Panc1 (cell line): ENCODE results near the gene BBIP1. TPM values are rescaled to one million over a fixed set of nuclear protein-coding genes. Genes with fewer than 3 reads are reported as not detected.

Experiments used
- ATAC-seq: fragments of 200-7000 bp; cut with Tn5 transposase; 2 replicates; pipeline ENCODE4 v1.9.1; 2020; ENCODE audit warnings: mild to moderate bottlenecking, moderate library complexity
- BruUV-seq: library from RNA; stranded (reverse); fragments of 400-500 nt; replicated peaks from 2 replicates; lab custom pipeline; 2021; lab: Mats Ljungman, UMichigan
- CTCF ChIA-PET: fragments of 300-600 bp; sonication (Branson Sonifier 250); formaldehyde crosslinking; loops from one replicate; lab custom pipeline; 2022; ENCODE audit warnings: antibody characterized with exemption; lab: Charles Lee
- POLR2A ChIA-PET: fragments of 300-600 bp; sonication (Branson Sonifier 250); formaldehyde crosslinking; loops from one replicate; lab custom pipeline; 2022; ENCODE audit warnings: antibody characterized with exemption; lab: Charles Lee
- DNase-seq: peaks from one replicate; pipeline ENCODE4 v3.0.0-alpha.2; 2010; ENCODE audit warnings: low read depth, low spot score
- H3K27ac ChIP-seq: 2 replicates; pipeline ENCODE4 v1.5.1; 2011; ENCODE audit warnings: mild to moderate bottlenecking, low read length, inconsistent platforms
- H3K27me3 ChIP-seq: fragments of 200-500 bp; sonication (Bioruptor generic); 2 replicates; pipeline ENCODE4 v1.6.0; 2014; ENCODE audit warnings: low read length, inconsistent platforms; ENCODE audit not compliant: control insufficient read depth, insufficient read depth
- H3K36me3 ChIP-seq: fragments of 200-500 bp; sonication (Bioruptor generic); 2 replicates; pipeline ENCODE4 v1.5.1; 2014; ENCODE audit warnings: inconsistent platforms, mild to moderate bottlenecking, low read length, moderate library complexity; ENCODE audit not compliant: control insufficient read depth, insufficient read depth
- H3K4me1 ChIP-seq: 2 replicates; pipeline ENCODE4 v1.5.1; 2011; ENCODE audit warnings: inconsistent platforms, mild to moderate bottlenecking, low read length, moderate library complexity; ENCODE audit not compliant: control insufficient read depth, insufficient read depth
- H3K4me3 ChIP-seq, 2 experiments: 2 replicates each; pipeline ENCODE4 v1.5.1; 2011 to 2012; ENCODE audit warnings: low read depth in 2 of 2, low read length in 2 of 2, mild to moderate bottlenecking in 2 of 2, inconsistent platforms in 1 of 2, moderate library complexity in 1 of 2
- H3K9me3 ChIP-seq: fragments of 200-500 bp; sonication (Bioruptor generic); 2 replicates; pipeline ENCODE4 v1.5.1; 2014; ENCODE audit warnings: low read depth, mild to moderate bottlenecking, inconsistent platforms, low read length, moderate library complexity; ENCODE audit not compliant: control insufficient read depth, insufficient read depth
- CTCF ChIP-seq: fragments of 450-650 bp; IDR thresholded peaks from 2 replicates; pipeline ENCODE4 v1.5.1; 2017; ENCODE audit warnings: mild to moderate bottlenecking
- POLR2AphosphoS5 ChIP-seq: IDR thresholded peaks from 2 replicates; pipeline ENCODE4 v1.6.1; 2012; ENCODE audit warnings: mild to moderate bottlenecking, low read depth, low read length, moderate library complexity
- REST ChIP-seq, 2 experiments: IDR thresholded peaks; 2 replicates each; pipeline ENCODE4 v1.6.1; 2011 to 2012; ENCODE audit warnings: low read depth in 2 of 2, control low read depth in 1 of 2, low read length in 1 of 2, mild to moderate bottlenecking in 1 of 2, moderate library complexity in 1 of 2; ENCODE audit not compliant: insufficient read depth in 1 of 2
- SIN3A ChIP-seq: IDR thresholded peaks from 2 replicates; pipeline ENCODE4 v1.6.1; 2012; ENCODE audit warnings: low read depth, mild to moderate bottlenecking, low read length, moderate library complexity, borderline replicate concordance; ENCODE audit not compliant: insufficient read depth
- TCF7L2 ChIP-seq: IDR thresholded peaks from 2 replicates; pipeline ENCODE4 v1.6.1; 2011; ENCODE audit warnings: mild to moderate bottlenecking, low read depth, low read length, inconsistent platforms
- in situ Hi-C: cut with HindIII; loops from 2 replicates; pipeline ENCODE4 v1.10.0; 2016; ENCODE audit warnings: low sequenced_read_pairs, low pct_unique_long_range_greater_than_20kb
- intact Hi-C: fragments of 100-400 bp; cut with micrococcal nuclease; formaldehyde crosslinking; loops from one replicate; pipeline ENCODE4 v1.10.0; 2022; ENCODE audit not compliant: unreplicated experiment
- total RNA-seq: library from RNA; stranded (reverse); gene quantifications from one replicate; pipeline ENCODE4 v1.2.1, GENCODE V29; 2021; ENCODE audit not compliant: unreplicated experiment

BBIP1 gene
- total RNA-seq, 1 experiment from 2014 or later = 55.2 TPM

- CTCF ChIA-PET = no interaction called here
- H3K4me3 ChIP-seq = no peak overlapping the region
- TF ChIP-seq CTCF = no peak
- no peak for TF ChIP-seq POLR2AphosphoS5
- no peak for TF ChIP-seq SIN3A
- TF ChIP-seq TCF7L2 = no peak
- TF ChIP-seq REST (IDR thresholded peaks at IDR 0.05; ENCODE audit: insufficient read depth in 1 of 2, low read depth in 2 of 2, low read length in 1 of 2) = no peak
- BruUV-seq = no TSS peak
- POLR2A ChIA-PET = interaction anchor here (2.0 kb wide), 1 partner anchor 18 kb away, joined by 7 read pairs; the partner anchor contains the start of genes BBIP1 and SHOC2
- ATAC-seq (no peak), DNase-seq (no peak)
- H3K9me3 ChIP-seq = no peaks in the 10 kb centered on the region
- no peaks in the 10 kb centered on the region for H3K36me3 ChIP-seq
- H3K27me3 ChIP-seq = no peaks in the 10 kb centered on the region
- intact Hi-C loops = no loop called here
- in situ Hi-C loops = no loop called here
- H3K4me1 ChIP-seq = peaks cover 11% of the 10 kb centered on the region; the same call in 1 of the 2 replicates
- H3K27ac ChIP-seq = no peak overlapping the region
Observed at GRCh38 chr10:110936757-110937156, 17.8 kb upstream of the BBIP1 start.

GRCh38 chr10:110932505-110933180 is 13.7 kb upstream of the BBIP1 start:
- Histone ChIP-seq H3K4me1 (peaks cover 12% of the 10 kb centered on the region; the same call in 1 of the 2 replicates), H3K4me3 (no peak overlapping the region), H3K27ac (no peak overlapping the region), H3K27me3 (no peaks in the 10 kb centered on the region), H3K9me3 (no peaks in the 10 kb centered on the region), H3K36me3 (no peaks in the 10 kb centered on the region)
- no peak for DNase-seq
- intact Hi-C loops = no loop called here
- TF ChIP-seq TCF7L2 (no peak), POLR2AphosphoS5 (no peak), REST (IDR thresholded peaks at IDR 0.05; ENCODE audit: insufficient read depth in 1 of 2, low read depth in 2 of 2, low read length in 1 of 2) (no peak), CTCF (no peak), SIN3A (no peak)
- in situ Hi-C loops = no loop called here
- POLR2A ChIA-PET = no interaction called here
- CTCF ChIA-PET = no interaction called here
- ATAC-seq = no peak
- no TSS peak for BruUV-seq
